H7 (cell line): ENCODE results near the gene NT5DC1. TPM values are rescaled to one million over a fixed set of nuclear protein-coding genes. Genes with fewer than 3 reads are reported as not detected.
A peak's percentile ranks its signal among the peaks of the same experiment; 100 is the strongest.

Experiments used
- DNase-seq: peaks from one replicate; pipeline ENCODE4 v3.0.0; 2012
- H3K27me3 ChIP-seq: 2 replicates; pipeline ENCODE4 v1.6.0; 2011; ENCODE audit warnings: mild to moderate bottlenecking, low read length; ENCODE audit not compliant: control insufficient read depth, insufficient read depth
- H3K36me3 ChIP-seq: replicated peaks from 2 replicates; pipeline ENCODE4 v1.5.1; 2011; ENCODE audit warnings: low read length; ENCODE audit not compliant: control insufficient read depth, insufficient read depth
- H3K4me3 ChIP-seq: 2 replicates; pipeline ENCODE4 v1.5.1; 2011; ENCODE audit warnings: low read depth, mild to moderate bottlenecking, control low read depth, low read length, moderate library complexity; ENCODE audit not compliant: insufficient read depth
- total RNA-seq: library from RNA; depleted of rRNA; stranded (reverse); fragments of >200 nt; shearing (Covaris generic); gene quantifications from 2 replicates; pipeline ENCODE4 v1.2.3, GENCODE V29; 2014

The NT5DC1 gene
- total RNA-seq, 1 experiment from 2014 or later = 13.0 TPM

- H3K4me3 ChIP-seq = no peak overlapping the region
- H3K27me3 ChIP-seq = no peaks in the 10 kb centered on the region
- DNase-seq = no peak
- no peaks in the 10 kb centered on the region for H3K36me3 ChIP-seq
These were observed 114.0 kb downstream of the NT5DC1 start for GRCh38 chr6:116214681-116215080.

GRCh38 chr6:116215414-116215813 lies 114.8 kb downstream of the NT5DC1 start:
- Histone ChIP-seq H3K27me3 (no peaks in the 10 kb centered on the region), H3K4me3 (no peak overlapping the region), H3K36me3 (no peaks in the 10 kb centered on the region)
- DNase-seq = no peak

GRCh38 chr6:116217069-116217468 lies 116.4 kb downstream of the NT5DC1 start:
- Histone ChIP-seq H3K27me3 (no peaks in the 10 kb centered on the region), H3K4me3 (no peak overlapping the region), H3K36me3 (no peaks in the 10 kb centered on the region)
- no peak for DNase-seq

GRCh38 chr6:116218172-116218633 lies 117.5 kb downstream of the NT5DC1 start:
- Histone ChIP-seq H3K36me3 (no peaks in the 10 kb centered on the region), H3K4me3 (no peak overlapping the region), H3K27me3 (no peaks in the 10 kb centered on the region)
- no peak for DNase-seq

- no peak overlapping the region for H3K4me3 ChIP-seq
- no peaks in the 10 kb centered on the region for H3K36me3 ChIP-seq
- DNase-seq = no peak
- H3K27me3 ChIP-seq = no peaks in the 10 kb centered on the region
These were observed 118.2 kb downstream of the NT5DC1 start for GRCh38 chr6:116218866-116219265.

GRCh38 chr6:116221067-116221466 lies 120.4 kb downstream of the NT5DC1 start:
- Histone ChIP-seq H3K36me3 (no peaks in the 10 kb centered on the region), H3K27me3 (no peaks in the 10 kb centered on the region), H3K4me3 (no peak overlapping the region)
- DNase-seq = no peak

- no peak overlapping the region for H3K4me3 ChIP-seq
- DNase-seq = no peak
- H3K27me3 ChIP-seq = no peaks in the 10 kb centered on the region
- H3K36me3 ChIP-seq = no peaks in the 10 kb centered on the region
These were observed 121.3 kb downstream of the NT5DC1 start for GRCh38 chr6:116221911-116222310.

- no peaks in the 10 kb centered on the region for H3K36me3 ChIP-seq
- no peaks in the 10 kb centered on the region for H3K27me3 ChIP-seq
- no peak overlapping the region for H3K4me3 ChIP-seq
- DNase-seq = no peak
These were observed 122.7 kb downstream of the NT5DC1 start for GRCh38 chr6:116223355-116223754.

- Histone ChIP-seq H3K27me3 (no peaks in the 10 kb centered on the region), H3K36me3 (no peaks in the 10 kb centered on the region), H3K4me3 (no peak overlapping the region)
- peak; percentile 71 for DNase-seq
These were observed 128.7 kb downstream of the NT5DC1 start for GRCh38 chr6:116229287-116229913.

- DNase-seq = no peak
- H3K27me3 ChIP-seq = no peaks in the 10 kb centered on the region
- no peaks in the 10 kb centered on the region; the same call in 1 of the 2 replicates for H3K36me3 ChIP-seq
- no peak overlapping the region for H3K4me3 ChIP-seq
These were observed 134.0 kb downstream of the NT5DC1 start for GRCh38 chr6:116234689-116235088.

GRCh38 chr6:116238083-116238482 lies 137.4 kb downstream of the NT5DC1 start:
- H3K27me3 ChIP-seq = no peaks in the 10 kb centered on the region
- no peaks in the 10 kb centered on the region; the same call in 1 of the 2 replicates for H3K36me3 ChIP-seq
- H3K4me3 ChIP-seq = no peak overlapping the region
- DNase-seq = no peak

- Histone ChIP-seq H3K27me3 (no peaks in the 10 kb centered on the region), H3K4me3 (no peak overlapping the region), H3K36me3 (no peaks in the 10 kb centered on the region; the same call in 1 of the 2 replicates)
- no peak for DNase-seq
These were observed 138.6 kb downstream of the NT5DC1 start for GRCh38 chr6:116239256-116239655.

GRCh38 chr6:116239856-116240255 lies 139.2 kb downstream of the NT5DC1 start:
- Histone ChIP-seq H3K36me3 (no peaks in the 10 kb centered on the region; the same call in 1 of the 2 replicates), H3K4me3 (no peak overlapping the region), H3K27me3 (no peaks in the 10 kb centered on the region)
- no peak for DNase-seq

- H3K36me3 ChIP-seq = no peaks in the 10 kb centered on the region; the same call in 1 of the 2 replicates
- no peak for DNase-seq
- no peak overlapping the region for H3K4me3 ChIP-seq
- no peaks in the 10 kb centered on the region for H3K27me3 ChIP-seq
These were observed 143.6 kb downstream of the NT5DC1 start for GRCh38 chr6:116244284-116244683.

GRCh38 chr6:116246089-116246488 lies 145.4 kb downstream of the NT5DC1 start:
- no peak for DNase-seq
- Histone ChIP-seq H3K4me3 (no peak overlapping the region), H3K27me3 (no peaks in the 10 kb centered on the region), H3K36me3 (no peaks in the 10 kb centered on the region; the same call in 1 of the 2 replicates)
